NT2/D1 (cell line): Measurements from ENCODE around the gene ERCC3.

Experiments
- YY1 ChIP-seq: IDR thresholded peaks from 2 replicates; pipeline ENCODE4 v1.6.1; 2011; ENCODE audit not compliant: insufficient read length, insufficient read depth
- ZNF274 ChIP-seq: IDR thresholded peaks from 2 replicates; pipeline ENCODE4 v1.6.1; 2011; ENCODE audit warnings: mild to moderate bottlenecking, low read depth, low read length

GRCh38 chr2:127309468-127309867 lies 15.5 kb upstream of the ERCC3 start:
- no peak for TF ChIP-seq ZNF274
- TF ChIP-seq YY1 = no peak
